ENCODE results near the gene CRTC1. TPM values are rescaled to one million over a fixed set of nuclear protein-coding genes. Genes with fewer than 3 reads are reported as not detected.

Gene CRTC1
- total and polyA plus RNA-seq, 4 experiments from 2014 or later: 1.7 to 20.8 (median 19.6) TPM; not detected in 1

DNA sequence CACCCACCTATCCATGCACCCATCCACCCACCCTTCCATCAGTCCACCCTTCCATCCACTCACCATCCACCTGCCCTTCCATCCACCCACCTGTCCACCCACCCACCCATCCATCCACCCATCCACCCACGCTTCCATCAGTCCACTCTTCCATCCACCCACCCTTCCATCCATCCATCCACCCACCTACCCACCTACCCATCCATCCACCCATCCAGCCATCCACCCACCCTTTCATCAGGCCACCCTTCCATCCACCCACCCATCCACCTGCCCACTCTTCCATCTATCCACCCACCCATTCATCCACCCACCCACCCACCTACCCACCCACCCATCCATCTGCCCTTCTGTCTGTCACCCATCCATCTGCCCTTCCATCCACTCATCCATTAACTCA lies 29.6 kb upstream of the CRTC1 start:
- H3K4me3 Mint-ChIP-seq: no peak overlapping the region
- Histone ChIP-seq H3K4me1 (ENCODE audit: insufficient read depth, low read length) (no peaks in the 10 kb centered on the region), H3K27me3 (ENCODE audit: insufficient read depth, low read length) (no peaks in the 10 kb centered on the region), H3K9me3 (ENCODE audit: control insufficient read depth in 1 of 2, low read length in 2 of 2) (no peaks in the 10 kb centered on the region), H3K36me3 (ENCODE audit: insufficient read depth, low read length) (no peaks in the 10 kb centered on the region), H3K27ac (ENCODE audit: low read depth, low read length) (no peak overlapping the region), H3K4me3 (ENCODE audit: low read length in 2 of 2) (no peak overlapping the region)
- ChIA-PET CTCF (ENCODE audit: partially characterized antibody) (no interaction called here), POLR2A (ENCODE audit: partially characterized antibody) (no interaction called here)
- no peak overlapping the region for H3K27ac Mint-ChIP-seq
- intact Hi-C loops (cut with micrococcal nuclease): no loop called here
- H3K36me3 Mint-ChIP-seq: peaks cover 6 to 9% of the 10 kb centered on the region in 2 donors
- no peaks in the 10 kb centered on the region for H3K27me3 Mint-ChIP-seq
- no peaks in the 10 kb centered on the region for H3K9me3 Mint-ChIP-seq
- peaks cover 7 to 18% (median 14%) of the 10 kb centered on the region in 4 donors for H3K4me1 Mint-ChIP-seq
- no peak for DNase-seq

- Mint-ChIP-seq H3K4me1 (peaks cover 10 to 18% (median 12%) of the 10 kb centered on the region in 4 donors), H3K4me3 (no peak overlapping the region), H3K27ac (no peak overlapping the region), H3K27me3 (no peaks in the 10 kb centered on the region), H3K9me3 (no peaks in the 10 kb centered on the region), H3K36me3 (peaks cover 6 to 8% of the 10 kb centered on the region in 2 donors)
- no peak overlapping the region for H3K4me3 ChIP-seq (ENCODE audit: low read length in 2 of 2)
- H3K9me3 ChIP-seq (ENCODE audit: control insufficient read depth in 1 of 2, low read length in 2 of 2): no peaks in the 10 kb centered on the region
- ChIA-PET POLR2A (ENCODE audit: partially characterized antibody) (no interaction called here), CTCF (ENCODE audit: partially characterized antibody) (interaction anchor here (0.6 kb wide), 1 partner anchor 132 kb away, joined by 5 read pairs; no protein-coding TSS in a partner anchor)
- H3K27ac ChIP-seq (ENCODE audit: low read depth, low read length): no peak overlapping the region
- H3K36me3 ChIP-seq (ENCODE audit: insufficient read depth, low read length): no peaks in the 10 kb centered on the region
- no peaks in the 10 kb centered on the region for H3K4me1 ChIP-seq (ENCODE audit: insufficient read depth, low read length)
- intact Hi-C loops (cut with micrococcal nuclease): no loop called here
- H3K27me3 ChIP-seq (ENCODE audit: insufficient read depth, low read length): no peaks in the 10 kb centered on the region
- no peak for DNase-seq
Observed at GRCh38 chr19:18654469-18654868, 29.0 kb upstream of the CRTC1 start.

DNA sequence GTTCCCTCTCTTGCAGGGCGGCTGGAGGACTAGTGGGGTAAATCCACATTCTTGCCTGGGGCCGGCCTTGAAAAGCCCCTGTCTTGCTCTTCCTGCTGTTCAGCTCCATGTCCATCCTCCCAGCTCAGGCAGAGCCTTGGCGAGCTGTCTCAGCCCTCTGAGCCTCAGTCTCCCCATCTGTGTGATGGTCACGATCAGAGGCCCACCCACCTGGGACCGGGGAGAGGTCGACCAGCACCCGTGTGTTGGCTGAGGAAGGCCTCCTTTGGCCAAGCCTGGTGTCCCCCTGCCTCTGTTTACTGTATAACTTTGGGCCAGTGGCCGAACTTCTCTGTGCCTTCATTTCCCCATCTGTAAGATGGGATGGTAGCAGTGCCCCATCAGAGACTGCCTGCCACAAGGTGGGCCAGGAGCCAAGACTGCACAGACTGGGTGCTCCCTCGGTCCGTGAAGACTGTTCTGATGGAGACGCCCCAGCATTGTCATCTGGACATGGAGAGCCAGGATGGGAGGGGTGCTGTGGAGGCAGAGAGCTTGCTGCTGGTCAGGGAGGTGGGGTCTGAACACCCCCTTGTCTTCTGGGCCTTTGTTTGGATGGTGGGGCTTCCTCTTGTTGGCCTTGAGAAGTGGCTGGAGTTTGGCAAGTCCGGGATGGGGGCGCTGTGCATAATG lies 28.2 kb upstream of the CRTC1 start:
- POLR2A ChIA-PET (ENCODE audit: partially characterized antibody): no interaction called here
- Mint-ChIP-seq H3K36me3 (peaks cover 3 to 6% of the 10 kb centered on the region in 2 donors), H3K27ac (peak overlapping the region in 1 of 7 donors; percentile 66), H3K4me3 (no peak overlapping the region), H3K4me1 (peaks cover 7 to 18% (median 11%) of the 10 kb centered on the region in 4 donors), H3K9me3 (no peaks in the 10 kb centered on the region), H3K27me3 (no peaks in the 10 kb centered on the region)
- CTCF ChIA-PET (ENCODE audit: partially characterized antibody): no interaction called here
- Histone ChIP-seq H3K4me3 (ENCODE audit: low read length in 2 of 2) (no peak overlapping the region), H3K27me3 (ENCODE audit: insufficient read depth, low read length) (no peaks in the 10 kb centered on the region), H3K36me3 (ENCODE audit: insufficient read depth, low read length) (no peaks in the 10 kb centered on the region), H3K4me1 (ENCODE audit: insufficient read depth, low read length) (no peaks in the 10 kb centered on the region), H3K27ac (ENCODE audit: low read depth, low read length) (no peak overlapping the region), H3K9me3 (ENCODE audit: control insufficient read depth in 1 of 2, low read length in 2 of 2) (no peaks in the 10 kb centered on the region)
- no peak for DNase-seq
- intact Hi-C loops (cut with micrococcal nuclease): no loop called here

DNA sequence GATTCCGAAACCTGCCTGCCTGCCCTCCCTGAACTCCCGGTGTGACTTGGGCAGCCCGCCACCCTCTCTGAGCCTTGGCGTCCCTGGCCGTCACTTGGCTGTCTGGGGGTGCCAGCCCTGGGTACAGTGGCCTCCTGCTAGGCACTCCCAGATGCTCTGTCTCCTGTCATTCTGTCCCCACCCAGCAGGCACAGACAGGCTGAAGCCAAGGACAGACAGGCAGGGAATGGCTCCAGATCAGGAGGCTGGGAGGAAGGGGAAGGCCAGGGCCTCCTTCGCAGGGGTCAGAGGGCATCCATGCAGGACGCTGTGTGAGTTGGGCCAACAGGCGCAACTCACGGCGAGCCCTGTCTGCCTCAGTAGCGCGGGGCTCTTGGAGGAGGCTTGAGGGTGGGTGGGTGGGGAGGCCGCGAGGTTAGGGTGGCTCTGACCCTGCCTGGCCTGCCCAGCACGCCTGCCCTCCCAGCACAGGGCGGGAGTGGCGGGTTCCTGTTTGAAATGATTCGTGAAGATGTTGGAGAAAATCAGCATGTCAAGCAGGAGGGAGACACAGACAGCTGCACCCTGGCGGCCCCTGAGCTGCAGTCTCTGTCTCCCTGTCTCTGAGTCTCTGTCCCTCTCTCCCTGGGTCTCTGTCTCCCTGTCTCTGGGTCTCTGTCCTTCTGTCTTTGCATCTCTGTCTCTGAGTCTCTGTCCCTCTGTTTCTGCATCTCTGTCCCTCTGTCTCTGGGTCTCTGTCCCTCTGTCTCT lies 27.0 kb upstream of the CRTC1 start:
- peaks cover 11 to 21% (median 14%) of the 10 kb centered on the region in 4 donors for H3K4me1 Mint-ChIP-seq
- POLR2A ChIA-PET (ENCODE audit: partially characterized antibody): no interaction called here
- no peaks in the 10 kb centered on the region for H3K36me3 ChIP-seq (ENCODE audit: insufficient read depth, low read length)
- no peaks in the 10 kb centered on the region for H3K27me3 ChIP-seq (ENCODE audit: insufficient read depth, low read length)
- no peaks in the 10 kb centered on the region for H3K4me1 ChIP-seq (ENCODE audit: insufficient read depth, low read length)
- no peak overlapping the region for H3K27ac ChIP-seq (ENCODE audit: low read depth, low read length)
- peaks cover 1 to 6% of the 10 kb centered on the region in 2 donors for H3K36me3 Mint-ChIP-seq
- no peak overlapping the region for H3K4me3 ChIP-seq (ENCODE audit: low read length in 2 of 2)
- H3K27ac Mint-ChIP-seq: peak overlapping the region in 2 of 7 donors; percentile 5 to 37
- H3K4me3 Mint-ChIP-seq: no peak overlapping the region
- CTCF ChIA-PET (ENCODE audit: partially characterized antibody): no interaction called here
- H3K9me3 Mint-ChIP-seq: no peaks in the 10 kb centered on the region
- no peaks in the 10 kb centered on the region for H3K27me3 Mint-ChIP-seq
- intact Hi-C loops (cut with micrococcal nuclease): no loop called here
- no peaks in the 10 kb centered on the region for H3K9me3 ChIP-seq (ENCODE audit: control insufficient read depth in 1 of 2, low read length in 2 of 2)
- DNase-seq: no peak

DNA sequence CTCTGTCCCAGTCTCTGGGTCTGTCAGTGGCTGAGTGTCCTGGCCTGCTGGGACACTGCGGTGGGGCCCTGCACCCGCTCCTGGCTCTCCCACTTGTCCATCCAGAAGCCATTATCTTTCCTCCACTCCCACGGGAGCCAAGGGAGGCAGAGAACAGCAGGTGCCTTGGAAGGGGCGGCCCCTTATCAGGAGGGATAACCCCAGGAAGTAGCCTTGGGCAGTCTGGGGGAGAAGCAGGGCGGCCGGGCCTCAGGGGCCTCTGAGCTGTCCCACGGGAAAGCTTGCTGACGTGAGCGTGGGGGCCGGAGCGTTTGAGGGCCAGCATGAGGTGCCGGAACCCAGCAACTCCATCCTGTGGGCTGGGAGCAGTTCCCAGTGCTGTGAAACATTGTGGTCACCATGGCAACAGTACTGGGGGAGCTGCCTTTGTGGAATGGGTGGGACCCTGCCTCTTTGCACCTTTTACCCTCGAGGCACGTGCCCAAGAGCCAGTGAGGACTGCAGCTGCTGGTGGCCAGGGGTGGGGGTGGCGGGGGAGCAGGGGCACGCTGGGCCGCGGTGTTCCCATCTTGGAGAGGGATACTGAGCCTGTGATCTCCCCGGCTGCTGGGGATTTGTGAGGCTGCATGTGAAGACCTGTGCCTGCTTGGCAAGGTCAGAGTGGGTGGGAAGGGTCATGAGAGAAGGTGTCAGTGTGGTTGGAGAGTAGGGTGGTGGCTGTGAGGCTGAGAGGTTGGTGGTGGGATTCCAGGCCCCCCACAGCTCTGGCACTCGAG lies 25.7 kb upstream of the CRTC1 start:
- Histone ChIP-seq H3K27me3 (ENCODE audit: insufficient read depth, low read length) (no peaks in the 10 kb centered on the region), H3K9me3 (ENCODE audit: control insufficient read depth in 1 of 2, low read length in 2 of 2) (no peaks in the 10 kb centered on the region), H3K36me3 (ENCODE audit: insufficient read depth, low read length) (no peaks in the 10 kb centered on the region), H3K27ac (ENCODE audit: low read depth, low read length) (no peak overlapping the region), H3K4me3 (ENCODE audit: low read length in 2 of 2) (no peak overlapping the region), H3K4me1 (ENCODE audit: insufficient read depth, low read length) (no peaks in the 10 kb centered on the region)
- H3K4me1 Mint-ChIP-seq: peaks cover 11 to 21% (median 14%) of the 10 kb centered on the region in 4 donors
- peaks cover 3 to 6% of the 10 kb centered on the region in 2 donors for H3K36me3 Mint-ChIP-seq
- no peaks in the 10 kb centered on the region for H3K9me3 Mint-ChIP-seq
- H3K4me3 Mint-ChIP-seq: no peak overlapping the region
- no peaks in the 10 kb centered on the region for H3K27me3 Mint-ChIP-seq
- ChIA-PET CTCF (ENCODE audit: partially characterized antibody) (no interaction called here), POLR2A (ENCODE audit: partially characterized antibody) (no interaction called here)
- no peak for DNase-seq
- intact Hi-C loops (cut with micrococcal nuclease): no loop called here
- peak overlapping the region in 3 of 7 donors; percentile 13 to 55 (median 36) for H3K27ac Mint-ChIP-seq

GRCh38 chr19:18658366-18658855 lies 25.1 kb upstream of the CRTC1 start:
- H3K36me3 Mint-ChIP-seq: peaks cover 3 to 6% of the 10 kb centered on the region in 2 donors
- no peaks in the 10 kb centered on the region for H3K36me3 ChIP-seq (ENCODE audit: insufficient read depth, low read length)
- no peaks in the 10 kb centered on the region for H3K4me1 ChIP-seq (ENCODE audit: insufficient read depth, low read length)
- no peak overlapping the region for H3K4me3 ChIP-seq (ENCODE audit: low read length in 2 of 2)
- H3K9me3 Mint-ChIP-seq: no peaks in the 10 kb centered on the region
- H3K4me3 Mint-ChIP-seq: no peak overlapping the region
- no peak for DNase-seq
- peaks cover 12 to 21% (median 16%) of the 10 kb centered on the region in 4 donors for H3K4me1 Mint-ChIP-seq
- no peak overlapping the region for H3K27ac ChIP-seq (ENCODE audit: low read depth, low read length)
- no peaks in the 10 kb centered on the region for H3K27me3 ChIP-seq (ENCODE audit: insufficient read depth, low read length)
- no peaks in the 10 kb centered on the region for H3K9me3 ChIP-seq (ENCODE audit: control insufficient read depth in 1 of 2, low read length in 2 of 2)
- H3K27ac Mint-ChIP-seq: peak overlapping the region in 2 of 7 donors; percentile 39 to 62
- no peaks in the 10 kb centered on the region for H3K27me3 Mint-ChIP-seq
- ChIA-PET CTCF (ENCODE audit: partially characterized antibody) (no interaction called here), POLR2A (ENCODE audit: partially characterized antibody) (no interaction called here)
- intact Hi-C loops (cut with micrococcal nuclease): no loop called here
